H54 (cell line): Measurements from ENCODE around the gene MYO9B.

Source experiments
- DNase-seq: peaks from one replicate; pipeline ENCODE4 v3.0.0; 2011; ENCODE audit warnings: low spot score, mixed read lengths; ENCODE audit not compliant: insufficient read length
- FAIRE-seq: peaks from 3 replicates; lab custom pipeline; 2011; peaks lifted over from hg19 to GRCh38; lab: Jason Lieb, UNC
- POLR2A ChIP-seq: IDR thresholded peaks from 2 replicates; pipeline ENCODE4 v1.6.1; 2011; ENCODE audit warnings: low read depth, mild to moderate bottlenecking, low read length

The MYO9B gene

GRCh38 chr19:17045907-17046502, 29.6 kb upstream of the MYO9B start:
- FAIRE-seq, result no peak
- no peak for TF ChIP-seq POLR2A
- DNase-seq, result no peak

- FAIRE-seq (no peak), DNase-seq (no peak)
- TF ChIP-seq POLR2A, result no peak
Observed at GRCh38 chr19:17048885-17049453, 26.6 kb upstream of the MYO9B start.

- peak; percentile 55 for DNase-seq
- no peak for TF ChIP-seq POLR2A
- FAIRE-seq, result no peak
Observed at GRCh38 chr19:17049711-17050280, 25.8 kb upstream of the MYO9B start.

GRCh38 chr19:17052439-17052838, 23.1 kb upstream of the MYO9B start:
- FAIRE-seq (no peak), DNase-seq (no peak)
- TF ChIP-seq POLR2A, result no peak

- no peak for DNase-seq
- no peak for TF ChIP-seq POLR2A
- no peak for FAIRE-seq
Observed at GRCh38 chr19:17054746-17055145, 20.8 kb upstream of the MYO9B start.

GRCh38 chr19:17055636-17056035, 19.9 kb upstream of the MYO9B start:
- no peak for TF ChIP-seq POLR2A
- DNase-seq (no peak), FAIRE-seq (no peak)

GRCh38 chr19:17058236-17058635, 17.3 kb upstream of the MYO9B start:
- no peak for FAIRE-seq
- DNase-seq, result no peak
- no peak for TF ChIP-seq POLR2A

- DNase-seq, result no peak
- no peak for TF ChIP-seq POLR2A
- no peak for FAIRE-seq
Observed at GRCh38 chr19:17060802-17061201, 14.8 kb upstream of the MYO9B start.

GRCh38 chr19:17061205-17061604, 14.4 kb upstream of the MYO9B start:
- DNase-seq (no peak), FAIRE-seq (no peak)

GRCh38 chr19:17061691-17062090, 13.9 kb upstream of the MYO9B start:
- no peak for TF ChIP-seq POLR2A
- no peak for DNase-seq
- FAIRE-seq, result no peak

More at GRCh38 chr19:17061205-17061604, 14.4 kb upstream of the MYO9B start:
- TF ChIP-seq POLR2A, result no peak

- no peak for FAIRE-seq
- DNase-seq, result no peak
- TF ChIP-seq POLR2A, result no peak
Observed at GRCh38 chr19:17063428-17063827, 12.1 kb upstream of the MYO9B start.

GRCh38 chr19:17069193-17069592, 6.4 kb upstream of the MYO9B start:
- DNase-seq (no peak), FAIRE-seq (no peak)
- no peak for TF ChIP-seq POLR2A

- no peak for TF ChIP-seq POLR2A
- no peak for FAIRE-seq
- no peak for DNase-seq
Observed at GRCh38 chr19:17070421-17070820, 5.2 kb upstream of the MYO9B start.

GRCh38 chr19:17070912-17071311, 4.7 kb upstream of the MYO9B start:
- FAIRE-seq, result no peak
- TF ChIP-seq POLR2A, result no peak
- no peak for DNase-seq
